ENCODE results near the gene VPS51.
"Not testable (repeated sequence)": the region's sequence is repeated elsewhere in the genome, so short reads cannot be mapped to it uniquely, and the experiment has no call there.

Gene VPS51

DNA sequence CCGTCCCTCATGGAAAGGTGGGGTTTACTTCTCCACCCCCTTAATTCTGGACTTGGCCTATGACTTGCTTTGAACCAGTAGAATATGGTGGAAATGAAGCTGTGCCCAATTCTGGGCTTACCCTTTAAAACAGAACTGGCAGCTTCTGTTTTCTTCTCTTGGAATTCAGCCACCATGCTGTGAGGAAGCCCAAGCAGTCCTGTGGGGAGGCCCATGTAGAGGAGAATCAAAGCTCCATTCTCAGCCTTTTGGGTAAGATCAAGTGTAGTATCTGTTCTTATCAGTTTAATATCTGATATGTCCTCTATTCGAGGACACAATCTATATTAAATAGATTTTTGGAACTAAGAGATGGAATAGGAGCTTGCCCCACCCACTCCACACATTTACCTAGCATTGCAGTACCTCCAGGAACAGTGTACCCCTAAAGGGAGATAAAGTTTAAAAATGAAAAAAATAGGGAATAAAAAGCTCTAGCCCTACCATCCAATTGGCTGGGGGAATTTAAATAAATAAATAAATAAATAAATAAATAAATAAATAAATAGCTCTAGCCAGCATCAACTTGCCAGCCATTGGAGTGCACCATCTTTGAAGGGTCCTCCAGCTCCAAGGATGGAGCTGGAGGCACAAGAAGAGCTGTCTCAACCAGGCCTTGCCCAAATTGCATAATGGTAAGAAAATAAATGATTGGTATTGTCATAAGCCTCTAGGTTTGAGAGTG lies 51.5 kb downstream of the VPS51 start:
- Histone ChIP-seq H3K4me3 (ENCODE audit: low read length) (no peak overlapping the region), H3K4me1 (ENCODE audit: low read length) (no peaks in the 10 kb centered on the region), H3F3A (ENCODE audit: insufficient read depth, low read length) (no peaks in the 10 kb centered on the region), H3K27me3 (replicated peaks; ENCODE audit: insufficient read depth, low read length) (no peaks in the 10 kb centered on the region), H3K9me3 (replicated peaks; ENCODE audit: insufficient read depth, low read length) (no peaks in the 10 kb centered on the region), H2AFZ (ENCODE audit: low read length) (no peak overlapping the region), H3K4me2 (ENCODE audit: low read depth, low read length) (no peak overlapping the region), H3K27ac (ENCODE audit: low read length) (no peak overlapping the region), H3K9ac (ENCODE audit: low read length) (no peak overlapping the region), H3K9me2 (replicated peaks; ENCODE audit: insufficient read depth, low read length) (no peaks in the 10 kb centered on the region), H3K79me2 (ENCODE audit: low read length) (no peaks in the 10 kb centered on the region), H4K20me1 (ENCODE audit: insufficient read depth, low read length) (no peaks in the 10 kb centered on the region), H3K36me3 (replicated peaks; ENCODE audit: insufficient read depth, low read length) (no peaks in the 10 kb centered on the region)
- TF ChIP-seq EZH2phosphoT487 (IDR thresholded peaks at IDR 0.05; ENCODE audit: low read length) (no peak), EZH2 (optimal IDR thresholded peaks at IDR 0.05; ENCODE audit: low read depth, low read length) (no peak), CTCF (IDR thresholded peaks at IDR 0.05; ENCODE audit: low read length) (no peak)
- DNase-seq = no peak

DNA sequence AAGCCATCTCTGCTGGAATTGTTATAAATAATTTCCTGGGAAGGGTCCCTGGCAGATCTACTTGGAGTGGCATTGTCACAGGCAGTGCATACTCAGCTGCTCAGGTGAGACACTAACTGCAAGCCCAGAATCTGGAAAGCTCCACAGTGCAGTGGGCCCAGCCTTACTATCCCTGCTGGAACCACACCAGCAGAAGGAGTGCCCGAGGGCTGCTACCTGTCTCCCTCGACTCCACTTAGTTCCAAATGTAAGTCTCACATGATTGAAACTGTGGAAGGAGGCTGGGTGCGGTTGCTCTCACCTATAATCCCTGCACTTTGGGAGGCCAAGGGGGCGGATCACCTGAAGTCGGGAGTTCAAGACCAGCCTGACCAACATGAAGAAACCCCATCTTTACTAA lies 52.6 kb downstream of the VPS51 start:
- TF ChIP-seq EZH2phosphoT487 (IDR thresholded peaks at IDR 0.05; ENCODE audit: low read length) (no peak), CTCF (IDR thresholded peaks at IDR 0.05; ENCODE audit: low read length) (no peak), EZH2 (optimal IDR thresholded peaks at IDR 0.05; ENCODE audit: low read depth, low read length) (no peak)
- H3F3A ChIP-seq (ENCODE audit: insufficient read depth, low read length) = no peaks in the 10 kb centered on the region
- no peak for DNase-seq
- H3K27me3 ChIP-seq (replicated peaks; ENCODE audit: insufficient read depth, low read length) = no peaks in the 10 kb centered on the region
- H3K9me3 ChIP-seq (replicated peaks; ENCODE audit: insufficient read depth, low read length) = no peaks in the 10 kb centered on the region
- H2AFZ ChIP-seq (ENCODE audit: low read length) = no peak overlapping the region
- H3K27ac ChIP-seq (ENCODE audit: low read length) = no peak overlapping the region
- no peaks in the 10 kb centered on the region for H3K9me2 ChIP-seq (replicated peaks; ENCODE audit: insufficient read depth, low read length)
- H3K79me2 ChIP-seq (ENCODE audit: low read length) = no peaks in the 10 kb centered on the region
- H3K9ac ChIP-seq (ENCODE audit: low read length) = no peak overlapping the region
- no peaks in the 10 kb centered on the region for H3K4me1 ChIP-seq (ENCODE audit: low read length)
- no peak overlapping the region for H3K4me2 ChIP-seq (ENCODE audit: low read depth, low read length)
- H4K20me1 ChIP-seq (ENCODE audit: insufficient read depth, low read length) = no peaks in the 10 kb centered on the region
- no peaks in the 10 kb centered on the region for H3K36me3 ChIP-seq (replicated peaks; ENCODE audit: insufficient read depth, low read length)
- H3K4me3 ChIP-seq (ENCODE audit: low read length) = no peak overlapping the region

- not testable (repeated sequence) for H3F3A ChIP-seq (ENCODE audit: insufficient read depth, low read length); H2AFZ ChIP-seq (ENCODE audit: low read length); H3K27ac ChIP-seq (ENCODE audit: low read length); H3K4me3 ChIP-seq (ENCODE audit: low read length); H3K4me2 ChIP-seq (ENCODE audit: low read depth, low read length); H3K27me3 ChIP-seq (replicated peaks; ENCODE audit: insufficient read depth, low read length); H3K9ac ChIP-seq (ENCODE audit: low read length); H3K79me2 ChIP-seq (ENCODE audit: low read length); DNase-seq; H4K20me1 ChIP-seq (ENCODE audit: insufficient read depth, low read length); H3K9me2 ChIP-seq (replicated peaks; ENCODE audit: insufficient read depth, low read length); H3K4me1 ChIP-seq (ENCODE audit: low read length); H3K36me3 ChIP-seq (replicated peaks; ENCODE audit: insufficient read depth, low read length); H3K9me3 ChIP-seq (replicated peaks; ENCODE audit: insufficient read depth, low read length)
These were observed 54.1 kb downstream of the VPS51 start for GRCh38 chr11:65150131-65150508.

DNA sequence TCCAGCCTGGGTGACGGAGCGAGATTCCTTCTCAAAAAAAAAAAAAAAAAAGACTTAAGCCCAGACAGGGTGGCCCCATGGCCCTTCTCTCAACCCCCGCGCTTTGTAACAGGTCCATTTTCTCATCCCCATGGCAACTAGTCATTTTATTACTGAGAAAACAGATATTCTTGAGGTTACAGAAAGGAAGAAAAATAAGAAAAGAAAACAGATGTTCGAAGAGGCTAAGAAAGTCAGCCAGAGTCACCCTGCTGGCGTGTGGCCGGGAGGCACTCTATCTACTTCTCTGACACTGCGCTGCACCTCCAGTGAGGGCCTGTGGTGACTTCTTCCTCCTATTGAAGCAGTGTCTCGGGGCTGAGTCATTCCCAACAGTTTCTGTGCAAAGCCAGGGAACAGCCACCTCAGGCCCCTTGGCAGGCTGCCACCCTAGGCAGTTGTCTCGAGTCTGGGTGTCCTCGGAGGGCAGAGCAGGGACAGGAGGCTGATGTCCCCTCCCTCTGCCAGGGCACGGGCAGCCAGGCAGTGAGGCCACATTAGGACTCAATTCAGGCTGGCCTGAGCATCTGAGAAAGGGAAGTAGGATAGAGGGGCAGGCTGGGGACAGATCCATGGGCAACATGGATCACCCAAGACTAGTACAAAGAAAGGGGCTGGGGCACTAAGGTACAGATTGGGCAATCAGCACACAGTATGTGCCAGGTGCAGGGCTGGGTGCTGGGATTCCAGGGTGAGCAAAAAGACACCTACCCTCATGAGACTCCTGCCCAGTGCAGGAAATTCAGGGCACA lies 54.7 kb downstream of the VPS51 start:
- no peak overlapping the region for H2AFZ ChIP-seq (ENCODE audit: low read length)
- no peak overlapping the region for H3K4me2 ChIP-seq (ENCODE audit: low read depth, low read length)
- H3K4me3 ChIP-seq (ENCODE audit: low read length) = no peak overlapping the region
- H3K9me2 ChIP-seq (replicated peaks; ENCODE audit: insufficient read depth, low read length) = no peaks in the 10 kb centered on the region
- no peak overlapping the region for H3K9ac ChIP-seq (ENCODE audit: low read length)
- H3K79me2 ChIP-seq (ENCODE audit: low read length) = no peaks in the 10 kb centered on the region
- no peaks in the 10 kb centered on the region for H3K9me3 ChIP-seq (replicated peaks; ENCODE audit: insufficient read depth, low read length)
- H3K4me1 ChIP-seq (ENCODE audit: low read length) = no peaks in the 10 kb centered on the region
- TF ChIP-seq CTCF (IDR thresholded peaks at IDR 0.05; ENCODE audit: low read length) (no peak), EZH2phosphoT487 (IDR thresholded peaks at IDR 0.05; ENCODE audit: low read length) (no peak)
- DNase-seq = no peak
- H4K20me1 ChIP-seq (ENCODE audit: insufficient read depth, low read length) = no peaks in the 10 kb centered on the region
- H3F3A ChIP-seq (ENCODE audit: insufficient read depth, low read length) = no peaks in the 10 kb centered on the region
- H3K36me3 ChIP-seq (replicated peaks; ENCODE audit: insufficient read depth, low read length) = no peaks in the 10 kb centered on the region
- no peak overlapping the region for H3K27ac ChIP-seq (ENCODE audit: low read length)
- H3K27me3 ChIP-seq (replicated peaks; ENCODE audit: insufficient read depth, low read length) = no peaks in the 10 kb centered on the region

All from MM.1S (cell line).